HUES48 (cell line): ENCODE data around the gene MGP.

Source experiments
- H3K27ac ChIP-seq: one replicate; pipeline ENCODE4 v1.7.0; 2013; ENCODE audit warnings: low read depth, low read length, inconsistent platforms
- H3K27me3 ChIP-seq: 2 replicates; pipeline ENCODE4 v1.6.1; 2013; ENCODE audit warnings: mild to moderate bottlenecking, low read length; ENCODE audit not compliant: control insufficient read depth, insufficient read depth
- H3K36me3 ChIP-seq: 2 replicates; pipeline ENCODE4 v1.6.1; 2013; ENCODE audit warnings: low read length; ENCODE audit not compliant: control insufficient read depth, insufficient read depth
- H3K4me1 ChIP-seq: 2 replicates; pipeline ENCODE4 v1.6.1; 2013; ENCODE audit warnings: mild to moderate bottlenecking, low read length; ENCODE audit not compliant: control insufficient read depth, insufficient read depth
- H3K4me3 ChIP-seq: 2 replicates; pipeline ENCODE4 v1.5.1; 2013; ENCODE audit warnings: mild to moderate bottlenecking, low read depth, low read length
- H3K9ac ChIP-seq: 2 replicates; pipeline ENCODE4 v1.6.1; 2013; ENCODE audit warnings: mild to moderate bottlenecking, low read depth, low read length, moderate library complexity
- H3K9me3 ChIP-seq: 2 replicates; pipeline ENCODE4 v1.6.1; 2013; ENCODE audit warnings: low read length; ENCODE audit not compliant: control insufficient read depth, insufficient read depth

The MGP gene

DNA sequence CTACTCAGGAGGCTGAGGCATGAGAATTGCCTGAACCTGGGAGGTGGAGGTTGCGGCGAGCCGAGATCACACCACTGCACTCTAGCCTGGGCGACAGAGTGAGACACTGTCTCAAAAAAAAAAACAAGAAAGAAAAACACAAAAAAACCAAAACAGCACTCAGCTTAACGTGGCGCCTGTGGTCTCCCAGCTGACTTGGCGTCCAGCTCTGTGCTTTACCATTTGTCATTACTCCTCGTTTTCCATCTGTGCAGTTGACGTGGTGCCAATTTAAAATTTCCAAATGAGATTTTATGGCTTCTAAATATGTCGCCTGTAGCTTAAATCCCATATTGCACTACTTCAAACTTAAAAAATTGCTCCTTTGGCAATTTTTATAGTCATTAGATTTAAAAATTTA is 2.0 kb downstream of the MGP start:
- Histone ChIP-seq H3K4me3 (no peak overlapping the region), H3K36me3 (no peaks in the 10 kb centered on the region), H3K4me1 (no peaks in the 10 kb centered on the region), H3K9ac (no peak overlapping the region), H3K9me3 (no peaks in the 10 kb centered on the region), H3K27me3 (no peaks in the 10 kb centered on the region), H3K27ac (no peak overlapping the region)

DNA sequence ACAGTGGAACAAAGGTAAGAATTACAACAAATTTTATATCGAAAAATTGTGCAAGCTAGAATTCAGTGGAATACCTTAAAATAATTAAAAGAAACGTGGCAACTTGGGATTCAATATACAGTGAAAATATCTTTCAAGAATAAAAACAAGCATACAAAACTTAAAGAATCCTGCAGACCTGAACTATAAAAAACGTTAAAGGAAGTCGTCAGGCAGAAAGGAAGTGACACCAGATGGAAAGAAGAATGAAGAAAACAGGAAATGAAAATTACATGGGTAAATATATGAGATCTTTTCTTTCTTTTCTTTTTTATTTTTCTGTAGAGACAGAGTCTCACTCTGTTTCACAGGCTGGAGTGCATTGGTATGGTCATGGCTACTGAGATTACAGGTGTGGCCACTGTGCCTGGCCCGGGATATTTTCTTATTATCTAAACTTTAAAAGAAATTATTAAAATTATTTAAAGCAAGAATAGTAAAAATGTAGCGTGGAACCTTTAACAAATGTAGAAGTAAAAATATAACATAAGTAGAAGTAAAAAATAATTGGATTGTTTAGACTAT is 4.7 kb downstream of the MGP start:
- no peaks in the 10 kb centered on the region for H3K4me1 ChIP-seq
- no peak overlapping the region for H3K4me3 ChIP-seq
- H3K9me3 ChIP-seq, result no peaks in the 10 kb centered on the region
- no peak overlapping the region for H3K9ac ChIP-seq
- no peak overlapping the region for H3K27ac ChIP-seq
- H3K27me3 ChIP-seq, result no peaks in the 10 kb centered on the region
- H3K36me3 ChIP-seq, result no peaks in the 10 kb centered on the region

DNA sequence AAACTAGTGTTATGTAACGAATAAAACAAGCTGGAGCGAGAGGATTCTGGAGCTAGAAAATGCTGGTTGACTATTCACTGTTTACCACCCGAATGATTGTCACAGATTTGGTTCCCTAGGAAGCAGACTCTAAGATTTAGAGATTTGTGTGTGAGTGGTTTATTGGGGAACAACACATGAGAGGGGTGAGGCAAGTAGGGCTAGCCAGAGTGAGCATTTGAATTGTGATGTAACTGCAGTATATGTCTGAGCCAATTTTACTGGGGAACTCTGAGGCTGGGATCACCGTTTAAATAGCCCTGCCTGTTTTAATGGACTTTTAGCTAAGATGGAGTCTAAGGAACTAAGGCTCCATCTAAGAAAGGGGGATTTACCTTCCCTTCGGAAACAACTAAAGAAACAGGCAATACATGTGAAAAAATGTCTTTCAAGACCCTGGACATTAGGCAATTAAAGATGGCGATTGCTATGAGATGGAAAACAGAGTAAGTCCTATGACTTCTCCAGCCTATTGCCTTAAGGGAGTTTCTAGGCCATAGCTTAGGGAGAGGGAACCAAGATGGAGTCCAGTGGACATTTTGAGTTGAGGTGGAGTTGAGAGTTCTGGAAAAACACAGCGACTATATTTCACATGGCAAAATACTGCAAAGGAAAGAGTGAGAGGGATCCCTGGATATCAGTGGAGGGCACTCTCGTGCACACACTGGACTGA is 6.3 kb downstream of the MGP start:
- Histone ChIP-seq H3K4me3 (no peak overlapping the region), H3K4me1 (no peaks in the 10 kb centered on the region), H3K9ac (no peak overlapping the region), H3K9me3 (no peaks in the 10 kb centered on the region), H3K27me3 (no peaks in the 10 kb centered on the region), H3K36me3 (no peaks in the 10 kb centered on the region), H3K27ac (no peak overlapping the region)

DNA sequence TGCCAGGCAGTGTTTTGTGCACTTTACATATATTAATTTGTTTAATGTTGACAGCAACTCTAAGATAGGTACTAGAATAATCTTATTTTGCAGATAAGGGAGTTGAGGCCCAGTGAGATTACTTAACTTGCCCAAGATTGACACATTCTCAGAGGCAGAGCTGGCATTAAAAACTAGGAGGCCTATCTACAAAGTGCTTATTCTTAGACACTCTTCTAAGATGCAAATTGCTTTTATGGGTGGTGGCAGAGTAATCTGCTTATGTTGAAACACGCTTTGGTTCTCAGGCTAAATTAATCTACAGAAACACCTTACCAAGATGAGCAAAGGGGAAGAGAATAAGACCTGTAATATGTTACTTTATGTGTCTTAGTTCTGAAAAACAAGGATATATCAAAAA is 7.2 kb downstream of the MGP start:
- H3K4me3 ChIP-seq, result no peak overlapping the region
- H3K4me1 ChIP-seq, result no peaks in the 10 kb centered on the region
- no peak overlapping the region for H3K27ac ChIP-seq
- H3K36me3 ChIP-seq, result no peaks in the 10 kb centered on the region
- H3K27me3 ChIP-seq, result no peaks in the 10 kb centered on the region
- no peaks in the 10 kb centered on the region for H3K9me3 ChIP-seq
- no peak overlapping the region for H3K9ac ChIP-seq

DNA sequence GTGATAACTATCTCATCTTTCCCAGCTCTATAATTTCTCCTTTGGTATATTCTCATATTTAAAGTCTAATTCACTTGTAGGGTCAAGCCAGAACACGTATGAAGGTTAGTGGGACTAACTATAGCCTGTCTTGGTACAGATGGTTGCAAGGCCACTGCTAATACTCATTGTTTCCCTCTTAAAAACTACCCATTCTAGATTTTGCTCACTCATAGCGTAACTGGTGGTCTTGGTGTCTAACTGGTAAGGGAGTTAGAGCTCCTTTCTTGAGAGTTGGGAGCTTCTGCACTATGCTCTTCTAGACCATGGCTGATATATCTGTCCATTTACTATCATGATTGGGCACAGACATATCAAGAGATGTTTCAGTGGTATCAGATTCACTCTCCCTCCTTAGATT is 8.8 kb downstream of the MGP start:
- H3K27me3 ChIP-seq, result no peaks in the 10 kb centered on the region
- no peaks in the 10 kb centered on the region for H3K9me3 ChIP-seq
- H3K9ac ChIP-seq, result no peak overlapping the region
- H3K4me1 ChIP-seq, result no peaks in the 10 kb centered on the region
- H3K27ac ChIP-seq, result no peak overlapping the region
- no peaks in the 10 kb centered on the region for H3K36me3 ChIP-seq
- H3K4me3 ChIP-seq, result no peak overlapping the region

DNA sequence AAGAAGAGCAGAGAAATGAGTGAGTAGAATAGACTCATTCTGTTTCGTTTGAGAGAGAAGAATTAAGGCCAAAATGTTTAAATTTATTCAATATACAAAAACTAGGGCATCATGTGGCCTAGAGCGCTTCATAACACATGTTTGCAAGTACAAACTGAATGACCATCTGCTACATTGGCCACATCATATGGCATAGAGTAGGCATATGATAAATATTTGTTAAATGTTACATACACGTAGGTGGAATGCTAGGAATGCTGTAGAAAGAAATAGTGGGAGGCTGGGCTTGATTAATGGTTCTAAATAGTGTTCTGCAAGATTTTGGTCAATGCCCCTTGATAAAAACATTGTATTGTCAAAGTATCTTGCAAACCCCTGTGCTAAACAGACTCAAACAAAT is 10.8 kb downstream of the MGP start:
- Histone ChIP-seq H3K27me3 (no peaks in the 10 kb centered on the region), H3K36me3 (no peaks in the 10 kb centered on the region), H3K4me3 (no peak overlapping the region), H3K27ac (no peak overlapping the region), H3K4me1 (no peaks in the 10 kb centered on the region), H3K9me3 (no peaks in the 10 kb centered on the region), H3K9ac (no peak overlapping the region)

DNA sequence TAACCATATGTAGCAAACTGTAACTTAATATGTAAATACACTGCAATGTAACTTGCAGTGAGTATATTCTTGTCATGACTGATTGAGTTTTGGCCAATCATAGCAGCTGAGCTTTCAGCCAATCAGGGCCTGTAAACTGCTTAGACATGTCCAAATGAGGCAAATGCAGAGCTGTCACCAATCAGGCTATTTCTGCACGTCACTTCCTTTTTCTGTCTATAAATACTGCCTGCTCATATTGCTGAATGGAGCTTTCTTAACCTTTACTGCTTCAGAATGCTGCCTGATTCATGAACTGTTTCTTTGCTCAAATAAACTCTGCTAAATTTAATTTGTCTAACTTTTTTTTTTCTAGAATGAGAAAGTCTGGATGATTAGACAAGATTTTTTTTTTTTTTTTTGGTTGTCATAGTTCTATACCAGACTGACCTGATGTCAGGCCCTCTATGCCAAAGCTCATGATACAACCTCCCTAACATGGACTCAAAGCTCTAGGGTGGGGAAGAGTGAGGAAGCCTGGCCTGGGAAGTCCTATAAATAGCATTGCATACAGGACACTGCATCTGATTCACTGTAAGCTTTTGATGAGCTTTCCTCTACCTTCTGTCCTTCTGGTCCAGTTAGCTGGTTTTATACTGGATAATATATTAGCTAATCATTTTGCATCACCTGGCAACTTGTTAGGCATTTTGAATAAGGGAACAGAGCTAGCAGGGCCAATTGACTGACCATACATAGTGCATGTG is 12.0 kb downstream of the MGP start:
- no peaks in the 10 kb centered on the region; the same call in 1 of the 2 replicates for H3K9me3 ChIP-seq
- H3K36me3 ChIP-seq, result no peaks in the 10 kb centered on the region
- no peaks in the 10 kb centered on the region for H3K4me1 ChIP-seq
- no peak overlapping the region for H3K4me3 ChIP-seq
- H3K27me3 ChIP-seq, result no peaks in the 10 kb centered on the region
- H3K9ac ChIP-seq, result no peak overlapping the region
- no peak overlapping the region for H3K27ac ChIP-seq

DNA sequence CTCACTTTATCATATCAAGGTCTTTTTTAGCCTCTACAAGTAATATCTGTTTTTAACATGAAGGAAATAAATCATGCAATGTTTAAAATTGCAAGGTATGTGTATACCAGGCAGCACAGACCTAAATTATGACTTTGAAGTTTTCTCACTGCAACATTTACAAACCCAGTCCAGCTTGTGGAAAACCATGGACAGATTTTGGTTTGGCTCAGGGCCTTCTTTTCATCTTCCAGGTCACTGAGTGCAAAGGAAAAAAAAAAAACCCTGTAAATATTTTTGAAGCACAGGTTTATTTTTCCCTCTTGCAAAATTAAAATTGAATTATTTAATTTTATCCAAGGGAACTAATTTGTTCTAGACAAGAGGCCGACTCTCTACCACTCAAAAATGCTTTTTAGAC is 13.8 kb downstream of the MGP start:
- Histone ChIP-seq H3K27ac (no peak overlapping the region), H3K27me3 (no peaks in the 10 kb centered on the region), H3K9me3 (peaks cover 8% of the 10 kb centered on the region), H3K4me1 (no peaks in the 10 kb centered on the region), H3K4me3 (no peak overlapping the region), H3K36me3 (no peaks in the 10 kb centered on the region), H3K9ac (no peak overlapping the region)

DNA sequence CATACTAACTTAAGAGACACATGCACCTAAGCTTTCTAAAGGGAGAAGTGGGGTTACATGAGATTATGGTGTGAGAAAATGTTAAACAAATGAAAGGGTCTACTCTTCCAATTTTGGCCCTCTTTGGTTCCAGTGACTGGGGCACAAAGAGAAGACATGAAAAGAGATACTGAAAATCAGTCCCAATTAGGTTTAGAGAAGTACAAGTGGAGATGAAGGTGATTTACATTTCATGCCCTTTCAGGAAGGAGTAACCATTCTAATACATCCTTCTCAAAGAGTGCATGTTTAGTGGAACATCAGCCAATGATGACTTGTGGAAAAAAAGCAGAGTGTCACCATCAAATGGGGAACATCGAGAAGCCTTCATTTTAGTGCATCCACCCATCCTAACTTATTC is 14.4 kb downstream of the MGP start:
- Histone ChIP-seq H3K4me3 (no peak overlapping the region), H3K4me1 (no peaks in the 10 kb centered on the region), H3K9me3 (peaks cover 8% of the 10 kb centered on the region), H3K27me3 (no peaks in the 10 kb centered on the region), H3K27ac (no peak overlapping the region), H3K9ac (no peak overlapping the region), H3K36me3 (no peaks in the 10 kb centered on the region)

DNA sequence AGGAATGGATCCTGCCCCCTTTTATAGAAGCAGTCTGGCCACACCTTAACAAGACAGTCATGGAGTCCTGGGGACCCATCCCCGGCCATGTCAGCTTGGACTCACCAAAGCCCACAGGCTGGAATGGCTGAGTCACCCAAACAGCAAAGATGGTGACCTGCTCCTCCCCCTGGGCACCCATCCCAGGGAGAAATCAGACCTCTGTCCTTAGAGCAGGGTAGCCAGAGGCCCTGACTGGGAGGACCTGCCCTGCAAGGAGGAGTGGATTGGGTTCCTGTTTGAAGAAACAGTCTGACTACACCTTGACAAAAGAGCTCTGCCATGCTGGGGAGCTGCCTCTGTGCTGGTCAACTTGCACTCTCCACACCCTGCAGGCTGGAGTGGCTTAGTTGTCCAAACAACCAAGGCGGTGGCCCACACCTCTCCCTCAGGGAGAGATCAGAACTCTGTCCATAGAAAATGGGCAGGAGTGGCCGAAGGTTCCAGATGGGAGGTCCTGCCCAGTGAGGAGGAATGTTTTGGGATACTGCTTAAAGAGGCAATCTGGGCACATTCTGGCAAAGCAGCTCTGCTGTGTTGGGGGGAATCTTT is 16.6 kb downstream of the MGP start:
- Histone ChIP-seq H3K9me3 (peaks cover 8% of the 10 kb centered on the region), H3K9ac (no peak overlapping the region), H3K4me1 (no peaks in the 10 kb centered on the region), H3K36me3 (no peaks in the 10 kb centered on the region), H3K27ac (no peak overlapping the region), H3K27me3 (no peaks in the 10 kb centered on the region), H3K4me3 (no peak overlapping the region)

DNA sequence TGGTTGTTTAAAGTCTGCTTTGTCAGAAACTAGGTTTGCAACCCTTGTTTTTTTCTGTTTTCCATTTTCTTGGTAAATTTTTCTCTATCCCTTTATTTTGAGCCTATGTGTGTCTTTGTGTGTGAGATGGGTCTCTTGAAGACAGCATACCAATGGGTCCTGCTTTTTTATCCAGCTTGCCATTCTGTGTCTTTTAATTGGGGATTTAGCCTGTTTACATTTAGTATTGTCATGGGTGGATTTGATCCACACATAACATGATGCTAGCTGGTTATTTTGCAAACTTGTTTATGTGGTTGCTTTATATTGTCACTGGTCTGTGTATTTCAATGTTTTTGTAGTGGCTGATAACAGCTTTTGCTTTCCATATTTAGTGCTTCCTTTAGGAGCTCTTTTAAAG is 25.2 kb downstream of the MGP start:
- Histone ChIP-seq H3K9ac (no peak overlapping the region), H3K9me3 (0 out of 2 replicates have a peak, but pooled peaks cover 4% of the 10 kb centered on the region), H3K4me3 (no peak overlapping the region), H3K27me3 (no peaks in the 10 kb centered on the region), H3K4me1 (no peaks in the 10 kb centered on the region), H3K36me3 (no peaks in the 10 kb centered on the region), H3K27ac (no peak overlapping the region)
